Fibroblast of lung (primary cell): ENCODE results near the gene SHISAL1. TPM values are rescaled to one million over a fixed set of nuclear protein-coding genes. Genes with fewer than 3 reads are reported as not detected.

Experiments
- DNase-seq, 2 donors: peaks; one replicate each; pipeline versions ENCODE4 v3.0.0 to v3.0.0-alpha.2; 2010; ENCODE audit warnings: low read depth in 2 of 2
- H2AFZ ChIP-seq: 2 replicates; pipeline ENCODE4 v1.5.1; 2012; ENCODE audit warnings: low read length, control low read depth, inconsistent platforms
- H3K27ac ChIP-seq: 2 replicates; pipeline ENCODE4 v1.5.1; 2011; ENCODE audit warnings: low read length, control low read depth; ENCODE audit not compliant: insufficient read depth
- H3K27me3 ChIP-seq: 2 replicates; pipeline ENCODE4 v1.5.1; 2011; ENCODE audit warnings: mild to moderate bottlenecking, low read length; ENCODE audit not compliant: control insufficient read depth, insufficient read depth
- H3K36me3 ChIP-seq: 2 replicates; pipeline ENCODE4 v1.5.1; 2011; ENCODE audit warnings: low read length; ENCODE audit not compliant: control insufficient read depth, insufficient read depth
- H3K4me1 ChIP-seq: 2 replicates; pipeline ENCODE4 v1.5.1; 2011; ENCODE audit warnings: low read length; ENCODE audit not compliant: control insufficient read depth, insufficient read depth; ENCODE audit errors: extremely low read depth
- H3K4me2 ChIP-seq: 2 replicates; pipeline ENCODE4 v1.5.1; 2011; ENCODE audit warnings: low read length, control low read depth; ENCODE audit not compliant: insufficient read depth; ENCODE audit errors: extremely low read depth
- H3K4me3 ChIP-seq, 4 experiments: fragments of 200-600 bp in 1 of 4; sonication (generic) in 1 of 4; replicated peaks in 1 of 4; 2 replicates each; pipeline ENCODE4 v1.5.1; 2011 to 2016; ENCODE audit warnings: low read length in 4 of 4, low read depth in 3 of 4, mild to moderate bottlenecking in 3 of 4, control low read depth in 2 of 4, inconsistent platforms in 1 of 4, mixed read lengths in 1 of 4; ENCODE audit not compliant: insufficient read depth in 1 of 4; ENCODE audit errors: control extremely low read depth in 1 of 4
- H3K79me2 ChIP-seq: 2 replicates; pipeline ENCODE4 v1.5.1; 2012; ENCODE audit warnings: mild to moderate bottlenecking, low read length, inconsistent platforms; ENCODE audit not compliant: control insufficient read depth, insufficient read depth
- H3K9ac ChIP-seq: 2 replicates; pipeline ENCODE4 v1.5.1; 2011; ENCODE audit warnings: mild to moderate bottlenecking, low read length, control low read depth; ENCODE audit not compliant: insufficient read depth
- H3K9me3 ChIP-seq: 2 replicates; pipeline ENCODE4 v1.5.1; 2012; ENCODE audit warnings: low read depth, low read length; ENCODE audit not compliant: control insufficient read depth, insufficient read depth
- H4K20me1 ChIP-seq: 2 replicates; pipeline ENCODE4 v1.5.1; 2011; ENCODE audit warnings: low read length; ENCODE audit not compliant: control insufficient read depth, insufficient read depth; ENCODE audit errors: extremely low read depth
- EZH2 ChIP-seq: IDR thresholded peaks from 2 replicates; pipeline ENCODE4 v1.5.1; 2012; ENCODE audit warnings: low read length, control low read depth, mild to moderate bottlenecking; ENCODE audit errors: missing control alignments
- polyA plus RNA-seq, 2 donors: library from polyadenylated mRNA; depleted of rRNA in 1 of 2; stranded (reverse) in 1 of 2; unstranded in 1 of 2; fragments of >200 nt; gene quantifications; 2 replicates each; pipeline ENCODE4 v1.2.1, GENCODE V29; 2011 to 2012; ENCODE audit warnings: missing spikeins in 1 of 2
- total RNA-seq: library from RNA; depleted of rRNA; stranded (reverse); fragments of >200 nt; gene quantifications from 2 replicates; pipeline ENCODE4 v1.2.1, GENCODE V29; 2014
- TF ChIP-seq, protein P1 (sequence below), 2 donors: IDR thresholded peaks in 1 of 2; conservative IDR thresholded peaks in 1 of 2; 1 replicate in 1 of 2; 2 replicates in 1 of 2; pipeline ENCODE4 v1.5.1; 2011 to 2012; ENCODE audit warnings: low read length in 2 of 2, control low read depth in 1 of 2, inconsistent platforms in 1 of 2, low read depth in 1 of 2, mild to moderate bottlenecking in 1 of 2

Gene SHISAL1
- total and polyA plus RNA-seq, 2 donors (not counting 1 experiment from before 2014, with no cell fraction given) = 0.73 to 3.5 TPM

DNA sequence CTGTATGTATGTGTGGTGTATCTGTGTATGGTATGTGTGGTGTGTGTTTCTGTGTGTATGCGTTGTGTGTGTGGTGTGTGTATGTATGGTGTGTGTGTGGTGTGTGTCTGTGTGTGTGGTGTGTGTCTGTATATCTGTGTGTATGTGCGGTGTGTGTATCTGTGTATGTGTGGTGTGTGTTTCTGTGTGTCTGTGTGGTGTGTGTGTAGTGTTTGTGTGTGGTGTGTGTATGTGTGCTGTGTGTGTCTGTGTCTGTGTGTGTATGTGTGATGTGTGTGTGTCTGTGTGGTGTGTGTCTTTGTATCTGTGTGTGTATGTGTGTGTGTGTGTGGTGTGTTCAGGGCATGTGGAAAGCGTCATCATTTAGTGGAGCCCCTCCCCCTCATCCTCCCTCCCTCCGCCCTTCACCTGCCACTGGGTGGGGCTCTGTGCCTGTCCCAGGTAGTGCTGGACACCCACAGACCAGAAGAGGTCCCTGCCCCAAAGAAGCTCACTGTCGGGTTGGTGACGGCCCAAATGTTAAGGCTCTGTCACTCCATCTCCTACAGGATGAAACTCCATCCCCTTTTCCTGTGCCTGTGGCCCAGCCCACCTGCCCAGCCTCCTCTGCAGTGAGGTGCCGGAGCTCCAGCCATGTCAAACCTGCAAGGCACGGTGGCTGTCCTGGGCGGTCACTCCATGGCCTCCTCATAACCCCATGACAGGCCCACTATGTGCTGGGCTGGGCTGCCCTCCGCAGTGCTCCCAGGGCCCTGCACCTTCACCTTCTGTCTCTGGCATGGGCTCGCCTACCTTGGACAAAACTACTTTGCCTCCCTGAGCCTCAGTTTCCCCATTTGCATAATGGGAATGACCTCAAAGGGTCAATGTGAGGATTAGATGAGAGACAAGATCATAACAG, 23.4 kb upstream of the SHISAL1 start:
- H4K20me1 ChIP-seq = no peaks in the 10 kb centered on the region
- no peaks in the 10 kb centered on the region for H3K36me3 ChIP-seq
- no peaks in the 10 kb centered on the region for H3K9me3 ChIP-seq
- H3K27ac ChIP-seq = no peak overlapping the region
- DNase-seq = no peak
- H3K9ac ChIP-seq = no peak overlapping the region
- H3K4me1 ChIP-seq = peaks cover 2% of the 10 kb centered on the region
- peaks cover 17% of the 10 kb centered on the region for H3K27me3 ChIP-seq
- no peaks in the 10 kb centered on the region for H3K79me2 ChIP-seq
- no peak overlapping the region for H2AFZ ChIP-seq
- no peak for TF ChIP-seq EZH2
- TF ChIP-seq, protein P1, sequence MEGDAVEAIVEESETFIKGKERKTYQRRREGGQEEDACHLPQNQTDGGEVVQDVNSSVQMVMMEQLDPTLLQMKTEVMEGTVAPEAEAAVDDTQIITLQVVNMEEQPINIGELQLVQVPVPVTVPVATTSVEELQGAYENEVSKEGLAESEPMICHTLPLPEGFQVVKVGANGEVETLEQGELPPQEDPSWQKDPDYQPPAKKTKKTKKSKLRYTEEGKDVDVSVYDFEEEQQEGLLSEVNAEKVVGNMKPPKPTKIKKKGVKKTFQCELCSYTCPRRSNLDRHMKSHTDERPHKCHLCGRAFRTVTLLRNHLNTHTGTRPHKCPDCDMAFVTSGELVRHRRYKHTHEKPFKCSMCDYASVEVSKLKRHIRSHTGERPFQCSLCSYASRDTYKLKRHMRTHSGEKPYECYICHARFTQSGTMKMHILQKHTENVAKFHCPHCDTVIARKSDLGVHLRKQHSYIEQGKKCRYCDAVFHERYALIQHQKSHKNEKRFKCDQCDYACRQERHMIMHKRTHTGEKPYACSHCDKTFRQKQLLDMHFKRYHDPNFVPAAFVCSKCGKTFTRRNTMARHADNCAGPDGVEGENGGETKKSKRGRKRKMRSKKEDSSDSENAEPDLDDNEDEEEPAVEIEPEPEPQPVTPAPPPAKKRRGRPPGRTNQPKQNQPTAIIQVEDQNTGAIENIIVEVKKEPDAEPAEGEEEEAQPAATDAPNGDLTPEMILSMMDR (conservative IDR thresholded peaks at IDR 0.05 in 1 of 2, IDR thresholded peaks at IDR 0.05 in 1 of 2; ENCODE audit: low read depth in 1 of 2, low read length in 2 of 2) = no peak
- H3K4me3 ChIP-seq = no peak overlapping the region
- H3K4me2 ChIP-seq = no peak overlapping the region

DNA sequence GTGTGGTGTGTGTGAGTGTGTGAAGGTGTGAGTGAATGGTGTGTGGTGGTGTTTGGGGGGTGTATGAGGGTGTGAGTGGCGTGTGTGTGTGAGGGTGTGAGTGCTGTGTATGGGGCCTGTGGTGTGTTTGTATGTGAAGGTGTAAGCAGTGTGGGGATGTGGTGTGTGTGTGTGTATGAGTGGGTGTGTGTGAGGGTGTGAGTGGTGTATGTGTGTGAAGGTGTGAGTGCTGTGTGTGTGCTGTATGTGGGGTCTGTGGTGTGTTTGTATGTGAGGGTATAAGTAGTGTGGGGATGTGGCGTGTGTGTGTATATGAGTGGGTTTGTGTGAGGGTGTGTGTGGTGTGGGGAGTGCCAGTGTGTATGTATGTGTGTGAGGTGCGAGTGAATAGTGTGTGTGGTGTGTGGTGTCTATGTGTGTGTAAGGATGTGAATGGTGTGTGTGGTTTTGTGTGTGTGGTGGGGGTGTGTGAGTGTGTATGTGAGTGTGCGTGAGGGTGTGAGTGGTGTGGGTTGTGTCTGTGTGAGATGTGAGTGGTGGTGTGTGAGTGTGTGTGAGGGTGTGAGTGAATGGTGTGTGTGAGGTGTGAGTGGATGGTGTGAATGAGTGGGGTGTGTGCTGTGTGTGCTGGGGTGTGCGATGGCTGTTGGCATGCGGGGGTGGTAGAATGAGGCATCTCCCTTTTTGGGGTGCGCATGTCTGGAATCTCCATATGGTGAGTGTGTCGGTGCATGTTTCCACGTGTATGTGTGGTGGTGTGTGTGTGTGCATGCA, 22.5 kb upstream of the SHISAL1 start:
- H3K9me3 ChIP-seq = no peaks in the 10 kb centered on the region

More for the DNA sequence above, 22.5 kb upstream of the SHISAL1 start:
- Histone ChIP-seq H4K20me1 (no peaks in the 10 kb centered on the region), H3K4me1 (peaks cover 2% of the 10 kb centered on the region), H3K36me3 (no peaks in the 10 kb centered on the region), H3K27me3 (peaks cover 17% of the 10 kb centered on the region), H2AFZ (no peak overlapping the region), H3K27ac (no peak overlapping the region), H3K9ac (no peak overlapping the region), H3K79me2 (no peaks in the 10 kb centered on the region), H3K4me3 (no peak overlapping the region), H3K4me2 (no peak overlapping the region)
- TF ChIP-seq, protein P1 (conservative IDR thresholded peaks at IDR 0.05 in 1 of 2, IDR thresholded peaks at IDR 0.05 in 1 of 2; ENCODE audit: low read depth in 1 of 2, low read length in 2 of 2) = no peak
- TF ChIP-seq EZH2 = no peak
- no peak for DNase-seq
